K562 (cell line): ENCODE data around the gene NSUN3. TPM values are rescaled to one million over a fixed set of nuclear protein-coding genes. Genes with fewer than 3 reads are reported as not detected.
A peak's percentile ranks its signal among the peaks of the same experiment; 100 is the strongest.

Experiments used
- ELF2 ChIP-seq: fragments of 250-450 bp; sonication (Bioruptor Pico); IDR thresholded peaks from 2 replicates; pipeline ENCODE4 v1.5.0; 2021; ENCODE audit warnings: mild to moderate bottlenecking
- GTF2F1 ChIP-seq: IDR thresholded peaks from 2 replicates; pipeline ENCODE4 v1.6.1; 2011; ENCODE audit warnings: low read depth, low read length, improper control_type of control experiment
- HEY1 ChIP-seq: fragments of 250-450 bp; sonication (Bioruptor Pico); IDR thresholded peaks from 2 replicates; pipeline ENCODE4 v1.5.0; 2020; ENCODE audit warnings: mild to moderate bottlenecking, moderate library complexity, borderline replicate concordance
- MBD2 ChIP-seq: sonication (generic); IDR thresholded peaks from 2 replicates; pipeline ENCODE4 v1.6.1; 2016; ENCODE audit warnings: low read depth, borderline replicate concordance
- TAF15 ChIP-seq: fragments of 200-400 bp; formaldehyde crosslinking; IDR thresholded peaks from 2 replicates; pipeline ENCODE4 v1.6.1; 2017; ENCODE audit warnings: mild to moderate bottlenecking, low read depth, low read length, moderate library complexity
- ZBTB34 ChIP-seq: fragments of 250-450 bp; sonication (Bioruptor Pico); IDR thresholded peaks from 2 replicates; pipeline ENCODE4 v1.8.0; 2021; ENCODE audit warnings: mild to moderate bottlenecking, moderate library complexity
- ZBTB43 ChIP-seq: sonication (generic); formaldehyde crosslinking; IDR thresholded peaks from 2 replicates; pipeline ENCODE4 v1.8.0; 2023; ENCODE audit warnings: mild to moderate bottlenecking, missing genetic modification reagents
- ZBTB49 ChIP-seq: sonication (generic); formaldehyde crosslinking; IDR thresholded peaks from 2 replicates; pipeline ENCODE4 v1.8.0; 2022; ENCODE audit warnings: missing genetic modification reagents, mild to moderate bottlenecking, borderline replicate concordance
- ZBTB5 ChIP-seq: fragments of 450-650 bp; IDR thresholded peaks from 2 replicates; pipeline ENCODE4 v1.6.1; 2017; ENCODE audit warnings: antibody characterized with exemption
- ZNF318 ChIP-seq, 2 experiments: fragments of 450-650 bp; IDR thresholded peaks; 2 replicates each; pipeline ENCODE4 v1.6.1; 2016; ENCODE audit warnings: mild to moderate bottlenecking in 2 of 2, borderline replicate concordance in 1 of 2, low read depth in 1 of 2, moderate library complexity in 1 of 2
- polyA plus RNA-seq, 8 experiments: library from polyadenylated mRNA; depleted of rRNA in 4 of 8; stranded (reverse) in 5 of 8; unstranded in 3 of 8; fragments of >200 nt; fragmentation: Nextera tagmentation in 2 of 8; fragmentation: Illumina TruSeq in 1 of 8; extraction: Ambion mirVana in 2 of 8; extraction: Trizol in 1 of 8; gene quantifications; 2 replicates each; pipeline versions ENCODE4 v1.2.1 to v1.2.3, GENCODE V29; 2011 to 2014; ENCODE audit warnings: inconsistent platforms in 1 of 8, missing spikeins in 1 of 8
- total RNA-seq, 7 experiments: library from RNA; depleted of rRNA in 6 of 7; stranded (reverse); fragments of >200 nt in 6 of 7; fragmentation: Illumina TruSeq in 2 of 7; extraction: Trizol in 2 of 7; gene quantifications; 2 replicates each; pipeline versions ENCODE4 v1.2.1 to v1.2.3, GENCODE V29; 2011 to 2021; ENCODE audit warnings: low replicate concordance in 1 of 7

NSUN3 gene
- total and polyA plus RNA-seq, 9 of the 15 experiments (the other 6 are each of a cell fraction or from before 2014, with no cell fraction given), result 4.4 to 12.3 (median 7.6) TPM

- TF ChIP-seq ZNF318 (IDR thresholded peaks at IDR 0.05; ENCODE audit: borderline replicate concordance in 1 of 2, low read depth in 1 of 2), result no peak
- no peak for TF ChIP-seq ZBTB49 (CRISPR knock-in tag)
- TF ChIP-seq ZBTB34 (CRISPR knock-in tag), result no peak
- TF ChIP-seq ELF2, result peak; percentile 89
- TF ChIP-seq ZBTB43 (CRISPR knock-in tag), result no peak
- TF ChIP-seq HEY1, result no peak
- no peak for TF ChIP-seq TAF15
- TF ChIP-seq GTF2F1, result no peak
- no peak for TF ChIP-seq ZBTB5
- TF ChIP-seq MBD2, result no peak; the same call in 1 of the 2 replicates
Observed at GRCh38 chr3:94062513-94063404, at the start of gene NSUN3, which contains the start of gene DHFR2 (continued).
